Eye (tissue), 1 donor: ENCODE results near the gene CASS4.
"Not testable (repeated sequence)": the region's sequence is repeated elsewhere in the genome, so short reads cannot be mapped to it uniquely, and the experiment has no call there.

ENCODE experiments used
- DNase-seq: peaks from one replicate; pipeline ENCODE4 v3.0.0-alpha.2; 2015

CASS4 gene

DNA sequence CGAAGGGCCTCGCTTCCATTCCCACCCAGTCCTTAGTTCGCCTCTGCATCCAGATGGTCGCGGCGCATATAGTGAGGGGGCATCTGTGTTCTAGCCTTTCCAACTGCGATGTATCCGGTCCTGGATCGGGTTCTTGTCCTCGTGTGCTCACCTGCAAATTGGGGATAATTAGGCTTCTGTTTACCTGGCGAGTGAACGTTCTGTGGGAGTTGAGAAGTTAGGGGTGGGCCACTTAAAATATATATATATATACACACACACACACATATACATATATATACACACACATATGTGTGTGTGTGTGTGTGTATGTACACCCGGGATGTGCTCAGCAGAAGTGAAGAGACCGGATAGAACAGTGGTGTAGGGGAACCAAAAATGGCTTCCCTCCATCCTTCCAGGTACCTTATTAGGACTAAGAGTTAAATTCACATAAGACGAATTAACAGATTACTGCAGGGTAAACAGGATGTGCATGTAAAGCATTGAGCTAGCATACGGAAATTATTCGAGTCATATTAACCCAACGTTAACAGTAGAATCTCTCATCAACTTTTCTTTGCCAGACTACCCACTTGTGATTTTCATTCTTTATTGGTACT is 19.1 kb upstream of the CASS4 start:
- DNase-seq: no peak

- no peak for DNase-seq
Measured at GRCh38 chr20:56393653-56394052, 18.4 kb upstream of the CASS4 start.

DNA sequence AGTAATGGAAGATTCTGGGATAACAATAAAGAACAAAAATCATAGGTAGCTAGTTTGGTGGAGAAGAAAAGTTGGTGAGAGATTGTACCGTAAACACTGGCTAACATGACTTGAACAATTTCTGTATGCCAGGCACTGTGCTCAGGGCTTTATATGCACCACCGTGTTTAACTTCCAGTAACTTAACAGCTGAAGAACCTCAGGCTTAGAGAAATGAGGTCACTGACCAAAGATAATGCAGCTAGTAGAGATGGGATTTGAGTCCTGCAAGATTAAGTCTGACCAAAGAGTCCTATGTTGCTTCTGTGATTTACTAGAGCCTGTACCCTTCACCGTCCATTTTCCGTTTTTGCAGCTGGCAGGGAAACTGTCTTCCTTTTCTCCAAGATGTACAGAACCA is 16.9 kb upstream of the CASS4 start:
- DNase-seq: no peak

DNA sequence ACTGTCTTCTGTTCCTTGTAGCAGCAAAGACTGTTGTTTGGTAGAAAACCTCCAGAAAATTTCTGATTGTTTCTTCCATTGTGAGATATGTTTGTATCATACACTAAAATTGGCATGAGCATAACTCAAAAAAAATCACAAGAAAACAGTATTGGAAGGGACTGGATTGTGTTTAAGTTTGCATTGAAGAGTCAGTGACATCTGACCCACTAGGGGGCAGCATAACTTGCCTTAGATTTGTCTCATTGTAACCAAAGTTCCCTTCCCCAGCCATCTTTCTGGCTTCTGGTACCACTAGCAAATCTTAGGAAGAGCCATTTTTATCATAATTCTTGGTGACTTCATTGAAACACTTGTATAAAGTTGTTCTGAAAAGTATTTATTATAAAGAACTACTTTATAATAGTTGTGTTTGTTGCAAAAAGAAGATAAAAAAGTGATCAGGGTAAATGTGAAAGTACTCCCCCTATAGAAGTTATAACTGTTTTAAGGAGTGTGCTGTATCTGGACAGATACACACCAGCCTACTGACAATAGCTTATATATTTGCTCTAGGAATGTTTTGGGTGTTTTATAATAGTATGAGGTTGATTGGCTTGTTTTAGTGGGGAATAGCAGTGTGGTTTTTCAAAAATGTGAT is 11.9 kb upstream of the CASS4 start:
- peak; percentile 85 for DNase-seq

GRCh38 chr20:56403465-56403864 is 8.6 kb upstream of the CASS4 start:
- DNase-seq: no peak

DNA sequence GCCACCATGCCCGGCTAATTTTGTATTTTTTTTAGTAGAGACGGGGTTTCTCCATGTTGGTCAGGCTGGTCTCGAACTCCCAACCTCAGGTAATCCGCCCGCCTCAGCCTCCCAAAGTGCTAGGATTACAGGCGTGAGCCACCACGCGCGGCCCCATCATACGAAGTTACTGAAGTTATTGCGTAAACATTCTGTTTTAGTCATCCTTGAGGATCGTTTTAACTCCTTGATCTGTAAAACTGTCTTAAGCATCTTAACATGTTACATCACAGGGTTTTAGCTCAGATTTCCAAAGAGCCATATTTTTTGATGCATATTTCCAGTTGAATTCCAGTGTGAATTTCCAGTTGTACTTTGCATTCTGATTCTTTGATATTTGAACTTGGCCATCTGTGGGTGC is 6.7 kb upstream of the CASS4 start:
- not testable (repeated sequence) for DNase-seq

DNA sequence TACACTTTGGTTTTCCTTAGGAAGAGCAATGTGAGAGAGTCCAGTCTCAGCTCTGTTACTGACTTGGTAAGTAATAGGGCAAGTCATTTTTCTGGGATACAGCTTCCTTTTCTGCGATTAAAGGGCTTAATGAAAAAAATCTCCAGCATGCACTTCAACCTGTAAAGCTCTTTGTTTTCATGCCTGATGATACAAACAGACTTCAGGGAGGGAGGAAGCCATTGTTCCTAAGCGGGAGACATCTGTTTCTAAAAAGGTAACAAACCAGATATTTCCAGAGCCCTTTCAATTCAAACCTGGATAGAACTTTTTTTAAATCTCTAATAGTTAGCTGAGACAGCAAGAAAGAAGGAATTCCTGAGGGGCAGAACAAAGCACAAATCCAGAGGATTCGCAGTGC is 5.2 kb upstream of the CASS4 start:
- no peak for DNase-seq

- no peak for DNase-seq
Measured at GRCh38 chr20:56409521-56409920, 2.5 kb upstream of the CASS4 start.

GRCh38 chr20:56409956-56410355 is 2.1 kb upstream of the CASS4 start:
- no peak for DNase-seq

DNA sequence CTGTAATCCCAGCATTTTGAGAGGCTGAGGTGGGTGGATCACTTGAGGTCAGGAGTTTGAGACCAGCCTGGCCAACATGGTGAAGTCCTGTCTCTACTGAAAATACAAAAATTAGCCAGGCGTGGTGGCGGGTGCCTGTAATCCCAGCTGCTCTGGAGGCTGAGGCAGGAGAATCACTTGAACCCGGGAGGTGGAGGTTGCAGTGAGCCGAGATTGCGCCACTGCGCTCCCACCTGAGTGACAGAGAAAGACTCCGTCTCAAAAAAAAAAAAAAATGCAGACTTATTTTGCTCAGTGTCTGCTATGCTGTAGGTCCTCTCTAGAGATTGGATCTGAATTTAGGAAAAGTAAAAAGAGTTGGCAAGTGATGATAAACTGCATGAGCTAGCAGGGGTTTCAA is 773 bp upstream of the CASS4 start:
- not testable (repeated sequence) for DNase-seq

DNA sequence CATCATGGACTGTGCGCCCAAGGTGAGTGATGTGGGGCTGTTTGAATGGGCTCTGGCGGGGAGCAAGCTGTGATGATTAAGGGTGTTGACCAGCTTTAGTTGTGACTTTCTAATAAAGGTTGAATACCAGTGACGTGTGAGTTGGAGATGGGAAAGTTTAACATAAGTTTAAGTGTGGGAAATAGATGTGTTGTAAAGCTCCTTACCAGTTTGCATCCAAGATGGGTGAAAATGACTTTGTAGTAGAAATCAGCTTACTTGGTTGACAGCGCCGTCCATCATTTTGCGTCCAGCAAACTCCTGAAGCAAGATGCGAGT is 372 bp downstream of the CASS4 start:
- DNase-seq: no peak

DNA sequence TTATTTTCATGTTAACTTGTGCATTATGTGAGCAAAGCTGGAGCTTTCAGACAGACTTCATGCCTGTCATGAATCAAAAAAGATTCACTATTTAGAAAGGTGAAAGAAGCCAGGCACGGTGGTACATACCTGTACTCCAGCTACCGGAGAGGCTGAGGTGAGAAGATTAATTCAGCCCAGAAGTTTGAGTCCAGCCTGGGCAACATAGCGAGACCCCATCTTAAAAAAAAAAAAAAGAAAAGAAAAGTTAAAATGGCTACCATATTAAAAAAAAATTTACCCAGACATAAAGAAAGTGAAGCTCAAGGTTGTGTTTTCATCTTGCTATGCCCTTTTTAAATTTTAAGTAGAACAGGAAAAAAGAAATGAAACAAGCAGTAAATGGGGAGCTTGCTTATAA is 889 bp downstream of the CASS4 start:
- no peak for DNase-seq

DNA sequence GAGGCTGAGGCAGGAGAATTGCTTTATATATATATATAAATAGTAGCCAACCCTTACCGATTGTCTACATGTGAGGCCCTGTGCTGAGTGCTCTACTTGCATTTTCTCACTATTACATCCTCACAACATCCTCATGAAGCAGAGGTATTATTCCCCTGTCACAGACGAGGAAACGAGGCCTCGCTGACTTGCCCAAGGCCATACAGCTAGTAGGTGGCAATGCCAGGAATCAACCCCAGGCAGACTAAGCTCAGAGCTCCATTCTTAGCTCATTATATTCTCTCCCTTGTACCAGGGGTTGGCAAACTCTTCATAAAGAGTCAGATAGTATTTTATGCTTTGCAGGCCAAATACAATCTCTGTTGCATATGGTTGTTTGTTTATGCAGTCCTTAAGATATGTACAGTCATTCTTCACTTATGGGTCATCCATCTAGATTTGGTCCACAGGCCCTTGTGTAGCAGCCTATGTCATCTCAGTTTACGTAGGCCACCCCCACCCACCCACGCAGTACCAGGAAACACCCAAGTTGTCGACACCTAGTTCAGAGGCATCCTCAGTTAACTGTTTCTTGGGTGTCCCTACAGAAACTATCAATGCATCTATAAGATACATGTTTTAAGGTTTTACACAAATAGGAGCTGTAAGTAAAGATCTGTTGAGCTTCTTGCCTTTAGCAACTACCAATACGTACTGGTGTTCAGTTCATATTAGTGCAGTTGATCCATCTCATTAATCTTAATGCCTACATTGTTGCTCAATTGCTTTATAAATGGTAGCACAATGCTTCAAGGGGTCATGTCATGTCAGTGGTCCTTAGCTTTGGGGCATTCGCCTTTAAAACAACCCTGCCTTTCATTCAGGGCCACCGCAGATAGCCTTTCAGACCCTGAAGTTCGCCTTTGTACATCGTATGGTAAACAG is 3.0 kb downstream of the CASS4 start:
- no peak for DNase-seq

- DNase-seq: no peak
Measured at GRCh38 chr20:56417402-56417801, 5.3 kb downstream of the CASS4 start.

DNA sequence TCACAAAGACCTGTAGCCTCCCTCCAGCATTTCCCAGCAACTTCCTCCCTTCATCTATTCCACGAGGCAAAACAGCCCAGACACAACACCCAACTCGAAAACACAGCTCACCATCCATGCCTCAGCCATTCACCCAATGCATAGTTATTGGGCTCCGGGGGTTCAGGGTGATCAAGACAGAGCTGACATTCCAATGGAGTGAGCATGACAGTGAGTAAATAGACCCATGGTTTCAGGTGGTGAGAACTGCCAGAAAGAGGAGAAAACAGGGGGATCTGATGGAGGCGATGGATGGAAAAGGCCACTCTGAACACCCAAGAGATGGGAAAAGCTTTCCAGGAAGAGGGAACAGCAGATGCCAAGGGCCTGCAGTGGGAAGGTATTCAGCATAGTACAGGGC is 5.9 kb downstream of the CASS4 start:
- DNase-seq: no peak

DNA sequence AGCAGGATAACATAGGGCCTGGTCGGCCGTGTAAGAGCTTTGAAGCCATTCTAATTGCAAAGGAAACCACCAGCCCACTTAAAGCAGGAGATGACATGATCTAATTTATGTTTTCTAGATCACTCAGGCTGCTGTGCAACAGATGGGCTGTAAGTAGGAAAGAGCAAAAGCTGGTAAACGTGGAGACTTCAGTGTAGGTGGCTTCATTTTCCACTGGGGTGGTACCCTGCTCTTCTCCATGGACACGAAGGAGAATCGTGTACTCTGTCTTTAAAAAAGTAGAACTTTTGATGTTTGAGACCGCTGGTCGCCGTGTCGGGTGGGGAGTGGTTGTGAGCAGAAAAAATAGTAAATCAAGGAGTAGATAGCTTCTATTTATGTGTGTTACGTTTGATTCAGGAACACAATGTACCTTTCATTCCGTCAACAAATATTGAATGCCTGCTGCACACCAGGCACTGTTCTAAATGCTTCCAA is 6.4 kb downstream of the CASS4 start:
- DNase-seq: no peak

DNA sequence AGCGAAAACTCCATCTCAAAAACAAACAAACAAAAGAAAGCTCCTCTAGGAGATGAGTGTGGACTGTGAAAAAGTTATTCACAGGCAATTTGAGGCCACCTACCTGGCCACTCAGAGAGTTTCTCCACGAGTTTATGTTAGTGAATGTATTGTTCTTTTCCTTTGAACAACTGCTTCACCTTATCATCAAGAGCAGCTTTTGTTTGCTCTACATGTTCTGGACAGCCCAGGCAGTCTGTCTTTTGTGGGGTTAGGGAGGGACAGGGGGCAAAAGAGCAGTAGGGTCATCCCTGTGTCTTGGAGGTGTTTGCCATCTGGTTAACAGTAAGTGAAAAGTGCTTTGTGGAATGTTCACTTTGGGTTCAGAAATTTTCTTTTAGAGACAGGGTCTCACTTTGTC is 8.0 kb downstream of the CASS4 start:
- no peak for DNase-seq

DNA sequence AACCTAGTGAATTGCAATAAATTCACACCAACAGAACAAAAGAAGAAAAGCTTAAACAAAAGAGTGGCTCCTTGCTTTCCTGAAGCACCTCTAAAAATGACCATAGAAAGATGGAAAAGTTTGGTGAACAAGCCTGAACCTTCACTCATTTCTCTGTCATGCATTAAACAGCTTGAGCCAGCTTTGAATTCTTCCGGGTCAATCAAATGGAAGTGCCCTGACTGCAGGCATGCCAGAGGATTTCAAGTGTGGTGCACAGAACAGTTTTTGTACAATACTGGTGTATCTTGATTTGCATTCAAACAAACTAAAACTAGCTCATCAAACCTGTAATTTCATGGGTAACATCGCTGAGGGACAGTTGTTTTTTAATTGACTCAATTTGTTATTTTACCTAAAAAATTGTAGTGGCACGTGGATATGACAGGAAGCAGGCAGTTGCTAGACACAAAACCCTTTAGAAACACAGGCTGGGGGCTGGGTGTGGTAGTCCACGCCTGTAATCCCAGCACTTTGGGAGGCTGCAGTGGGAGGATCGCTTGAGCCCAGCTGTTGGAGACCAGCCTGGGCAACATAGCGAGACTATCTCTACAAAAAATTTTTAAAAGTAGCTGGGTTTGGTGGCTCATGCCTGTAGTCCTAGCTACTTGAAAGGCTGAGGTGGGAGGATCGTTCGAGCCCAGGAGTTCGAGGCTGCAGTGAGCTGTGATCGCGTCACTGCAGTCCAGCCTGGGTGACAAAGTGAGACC is 9.1 kb downstream of the CASS4 start:
- no peak for DNase-seq

DNA sequence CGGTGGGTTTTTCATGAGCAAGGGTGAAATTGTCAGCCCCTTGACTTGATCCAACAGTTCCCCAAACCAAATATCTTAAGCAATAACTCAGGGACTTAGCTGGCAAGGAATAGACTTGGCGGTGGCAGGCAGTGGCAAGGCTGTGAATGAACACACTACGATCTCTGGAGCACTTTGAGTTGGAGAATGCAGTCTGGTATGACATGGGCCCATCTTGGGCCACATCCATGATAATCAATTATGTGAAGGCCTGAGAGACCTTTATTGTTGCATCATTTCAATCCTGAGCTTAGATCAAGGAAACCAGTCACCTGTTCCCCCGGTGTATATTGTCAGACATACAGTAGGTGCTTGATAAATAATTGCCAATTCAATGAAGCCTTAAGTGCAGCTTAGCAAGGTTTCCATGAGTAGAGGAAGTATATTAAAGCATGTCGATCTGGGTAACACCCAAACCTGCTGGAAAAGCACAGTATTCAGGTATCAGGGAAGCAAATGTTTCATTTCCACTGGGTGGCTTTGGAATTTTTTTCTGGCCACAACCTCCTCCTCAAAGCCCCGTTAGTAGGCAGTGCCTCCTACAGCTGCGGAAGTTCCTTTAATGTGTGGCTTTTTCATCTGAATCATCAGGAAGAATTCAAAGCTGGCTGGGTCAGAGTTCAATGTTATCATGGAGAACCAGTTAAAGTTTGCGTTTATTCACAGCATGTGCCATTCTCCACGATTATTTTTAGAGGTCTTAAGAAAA is 10.2 kb downstream of the CASS4 start:
- DNase-seq: no peak

- DNase-seq: no peak
Measured at GRCh38 chr20:56422824-56423189, 10.7 kb downstream of the CASS4 start.

DNA sequence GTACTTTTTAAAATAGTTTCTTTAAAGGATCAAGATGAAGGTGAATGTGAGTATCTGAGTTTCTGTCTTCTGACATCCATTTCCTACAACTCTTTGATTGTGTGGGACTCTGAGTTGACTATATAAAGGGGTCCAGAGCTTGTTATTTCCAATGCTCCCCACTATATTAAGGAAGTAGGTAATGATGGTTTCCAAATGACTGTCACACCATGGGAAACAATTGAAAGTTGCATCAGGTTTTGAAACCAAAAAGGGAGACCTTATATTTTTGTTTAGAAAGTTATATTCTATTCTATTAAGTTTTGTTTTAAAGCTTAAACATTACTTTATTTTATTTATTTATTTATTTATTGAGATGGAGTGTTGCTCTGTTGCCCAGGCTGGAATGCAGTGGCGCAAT is 11.2 kb downstream of the CASS4 start:
- no peak for DNase-seq

DNA sequence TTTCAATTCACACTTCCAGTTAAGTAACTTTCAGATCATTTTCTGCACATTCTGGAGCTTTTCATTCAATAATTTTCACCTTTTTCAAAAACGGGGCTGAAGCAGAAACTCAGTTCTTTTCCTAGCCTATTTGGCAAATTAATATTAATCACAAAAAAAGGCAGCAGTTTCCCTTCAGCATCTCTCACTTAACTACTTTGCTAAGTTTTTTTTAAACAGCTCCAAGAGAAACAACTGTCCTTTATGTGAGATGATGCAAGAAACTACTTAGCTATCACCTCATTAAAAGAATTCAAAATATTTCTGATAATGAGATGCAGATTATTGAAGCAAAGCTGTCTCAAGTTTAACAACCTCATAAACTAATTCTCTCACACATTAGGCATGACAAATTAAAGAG is 11.8 kb downstream of the CASS4 start:
- DNase-seq: no peak

- no peak for DNase-seq
Measured at GRCh38 chr20:56424931-56425330, 12.9 kb downstream of the CASS4 start.
